ENCODE measurements around the gene PCIF1.

Gene PCIF1

GRCh38 chr20:45904583-45905504 lies 29.6 kb upstream of the PCIF1 start:
- DNase-seq: no peak

GRCh38 chr20:45905505-45906079 lies 28.9 kb upstream of the PCIF1 start:
- DNase-seq: no peak

DNA sequence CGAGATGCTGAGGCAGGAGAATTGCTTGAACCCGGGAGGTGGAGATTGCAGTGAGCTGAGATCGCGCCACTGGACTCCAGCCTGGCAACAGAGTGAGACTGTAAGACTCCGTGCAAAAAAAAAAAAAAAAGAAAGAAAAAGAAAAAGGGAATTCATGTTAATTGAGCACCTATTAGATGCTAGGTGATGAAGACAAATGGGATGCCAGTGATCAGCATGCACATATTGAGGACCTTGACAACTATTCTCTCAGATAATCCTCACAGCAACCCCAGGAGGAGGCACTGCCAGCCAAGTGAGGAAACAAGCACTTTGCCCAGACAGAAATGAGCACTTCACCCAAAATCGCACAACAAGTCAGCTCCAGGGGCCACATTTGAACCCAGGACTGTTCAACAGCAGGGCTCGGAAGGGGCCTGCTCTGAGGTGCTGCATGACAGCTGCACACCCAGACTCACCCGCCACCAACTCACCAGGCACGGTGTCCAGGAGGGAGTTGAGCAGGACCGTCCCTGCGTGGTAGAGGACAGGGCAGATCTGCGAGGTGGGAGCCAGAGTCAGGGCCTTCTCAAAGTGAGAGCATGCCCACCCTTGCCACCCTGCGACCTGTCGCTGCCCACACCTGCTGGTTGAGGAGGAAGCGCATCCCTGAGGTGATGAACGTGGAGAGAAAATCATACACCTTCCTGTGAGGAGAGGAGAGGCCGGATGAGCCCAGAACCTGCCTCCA lies 27.1 kb upstream of the PCIF1 start:
- DNase-seq: no peak

- no peak for DNase-seq
Measured at GRCh38 chr20:45908084-45908483, 26.4 kb upstream of the PCIF1 start.

GRCh38 chr20:45909336-45909808 lies 25.1 kb upstream of the PCIF1 start:
- DNase-seq: no peak

DNA sequence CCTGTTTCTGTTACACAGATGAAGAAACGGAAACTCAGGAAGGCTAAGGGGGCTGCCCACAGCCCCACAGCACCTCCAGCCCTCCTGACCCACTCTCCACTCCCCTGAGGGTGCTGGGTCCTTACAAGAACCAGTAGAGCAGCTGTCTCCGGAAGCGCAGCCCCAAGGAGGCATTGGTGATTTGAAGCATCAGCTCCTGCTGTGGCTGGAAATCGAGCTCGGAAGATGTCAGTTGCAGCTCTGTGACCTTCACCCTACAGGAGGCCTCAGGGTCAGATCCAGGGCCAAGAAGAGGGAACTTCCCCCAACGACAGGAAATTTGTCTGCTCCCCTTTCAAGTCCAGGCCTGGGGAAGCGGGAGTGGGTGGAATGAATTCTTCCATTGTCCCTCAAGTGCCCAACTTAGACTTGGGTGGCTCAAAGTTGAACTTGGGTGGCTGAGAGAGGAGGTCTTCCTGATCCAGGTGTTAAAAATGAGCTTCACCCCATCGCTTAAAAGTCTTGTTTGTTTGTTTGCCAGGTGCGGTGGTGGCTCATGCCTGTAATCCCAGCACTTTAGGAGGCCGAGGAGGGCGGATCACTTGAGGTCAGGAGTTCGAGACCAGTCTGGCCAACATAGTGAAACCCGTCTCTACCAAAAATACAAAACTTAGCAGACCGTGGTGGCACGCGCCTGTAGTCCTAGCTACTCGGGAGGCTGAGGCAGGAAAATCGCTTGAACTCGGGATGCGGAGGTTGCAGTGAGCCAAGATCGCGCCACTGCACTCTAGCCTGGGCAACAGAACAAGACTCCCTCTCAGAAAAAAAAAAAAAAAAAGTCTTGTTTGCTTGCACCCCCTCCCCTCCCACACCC lies 24.4 kb upstream of the PCIF1 start:
- no peak for DNase-seq

GRCh38 chr20:45910670-45911485 lies 23.6 kb upstream of the PCIF1 start:
- peak; percentile 100 for DNase-seq

- DNase-seq: peak; percentile 52
Measured at GRCh38 chr20:45911486-45912343, 22.8 kb upstream of the PCIF1 start, which contains the start of gene PLTP. PLTP (minus strand) TSS chr20:45912155; CDS start chr20:45911452, 703 bp downstream.

- no peak for DNase-seq
Measured at GRCh38 chr20:45912344-45912682, 22.2 kb upstream of the PCIF1 start.

GRCh38 chr20:45913116-45913515 lies 21.4 kb upstream of the PCIF1 start:
- no peak for DNase-seq

DNA sequence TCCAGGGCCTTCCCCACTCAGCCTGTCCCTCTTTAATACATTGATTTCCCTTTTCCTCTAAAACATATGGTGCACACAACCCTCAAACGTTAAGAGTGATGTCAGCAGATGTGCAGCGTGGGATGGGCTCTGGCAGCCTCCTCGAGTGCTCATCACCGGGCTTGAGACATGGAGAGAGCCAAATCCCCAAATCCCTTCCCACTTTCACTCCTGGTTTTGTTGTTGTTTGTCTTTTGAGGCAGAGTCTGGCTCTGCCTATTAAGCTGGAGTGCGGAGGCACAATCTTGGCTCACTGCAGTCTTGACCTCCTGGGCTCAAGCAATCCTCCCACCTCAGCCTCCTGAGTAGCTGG lies 16.7 kb upstream of the PCIF1 start:
- DNase-seq: no peak

DNA sequence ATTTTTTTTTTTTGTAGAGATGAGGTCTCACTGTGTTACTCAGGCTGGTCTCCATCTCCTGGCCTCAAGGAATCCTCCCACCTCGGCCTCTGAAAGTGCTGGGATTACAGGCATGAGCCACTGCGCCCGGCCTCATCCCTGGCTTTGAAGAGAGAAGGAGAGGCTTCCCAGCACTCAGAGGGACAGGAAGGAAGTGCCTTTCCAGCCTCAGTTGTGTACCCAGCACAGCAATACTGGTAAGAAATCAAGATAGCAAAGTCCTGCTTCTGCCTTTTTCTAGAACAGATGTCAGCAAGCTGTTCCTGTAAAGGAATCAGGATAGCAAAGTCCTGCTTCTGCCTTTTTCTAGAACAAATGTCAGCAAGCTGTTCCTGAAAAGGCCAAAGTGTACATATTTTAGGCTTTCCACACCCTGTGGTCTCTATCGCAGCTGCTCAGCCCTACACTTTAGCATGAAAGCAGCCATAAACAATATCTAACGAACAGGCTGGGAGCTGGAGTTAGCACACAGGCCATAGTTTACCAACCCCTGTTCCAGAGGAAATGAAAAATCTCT lies 16.2 kb upstream of the PCIF1 start:
- no peak for DNase-seq

- no peak for DNase-seq
Measured at GRCh38 chr20:45918779-45919537, 15.5 kb upstream of the PCIF1 start.

GRCh38 chr20:45919542-45920399 lies 14.7 kb upstream of the PCIF1 start:
- peak; percentile 55 for DNase-seq

GRCh38 chr20:45920462-45921336 lies 13.8 kb upstream of the PCIF1 start:
- no peak for DNase-seq

GRCh38 chr20:45921337-45922189 lies 12.9 kb upstream of the PCIF1 start:
- DNase-seq: no peak
